Measurements from ENCODE around the gene NPHP4.

Gene NPHP4

DNA sequence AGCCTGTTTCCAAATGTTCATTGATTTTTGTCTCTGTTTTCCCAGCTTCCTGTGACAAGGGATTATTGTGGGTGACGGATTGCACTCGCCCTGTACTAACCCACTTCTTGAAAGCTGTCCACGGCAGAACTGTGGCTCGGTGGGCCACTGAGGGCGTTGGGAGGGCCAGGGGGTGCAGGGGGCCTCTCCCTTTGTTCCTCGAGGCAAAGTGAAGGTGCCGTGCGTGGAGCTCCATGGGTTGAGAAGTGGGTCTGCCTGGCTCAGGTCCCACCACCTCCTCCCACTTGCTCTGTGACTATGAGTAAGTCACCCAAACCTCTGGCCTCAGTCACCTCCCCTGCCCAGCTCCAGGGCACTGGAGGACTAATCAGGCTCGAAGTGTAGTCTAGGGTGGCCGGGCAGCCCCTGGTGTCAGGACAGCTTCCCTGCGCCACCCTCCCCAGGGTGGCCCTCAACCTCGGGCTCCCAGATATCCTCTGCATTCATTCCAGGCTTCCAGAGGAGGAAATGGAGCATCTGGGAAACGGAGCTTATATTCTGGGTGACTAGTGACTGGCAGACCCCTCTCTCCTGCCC lies 148.6 kb downstream of the NPHP4 start:
- Histone ChIP-seq H3K27ac (no peak overlapping the region), H3K4me3 (no peak overlapping the region), H3K9me3 (ENCODE audit: low read depth, low read length) (no peaks in the 10 kb centered on the region), H3K9ac (ENCODE audit: insufficient read length) (no peak overlapping the region), H3K36me3 (ENCODE audit: insufficient read depth, low read length) (no peaks in the 10 kb centered on the region)
- TF ChIP-seq FOXP2 (optimal IDR thresholded peaks at IDR 0.05; ENCODE audit: control extremely low read depth, extremely low read length, insufficient read depth) = no peak
- no peak for TF ChIP-seq EZH2 (IDR thresholded peaks at IDR 0.05)
- TF ChIP-seq POLR2AphosphoS5 (IDR thresholded peaks at IDR 0.05; ENCODE audit: borderline replicate concordance, low read depth, low read length) = no peak
- DNase-seq (ENCODE audit: low read depth, low spot score) = no peak

DNA sequence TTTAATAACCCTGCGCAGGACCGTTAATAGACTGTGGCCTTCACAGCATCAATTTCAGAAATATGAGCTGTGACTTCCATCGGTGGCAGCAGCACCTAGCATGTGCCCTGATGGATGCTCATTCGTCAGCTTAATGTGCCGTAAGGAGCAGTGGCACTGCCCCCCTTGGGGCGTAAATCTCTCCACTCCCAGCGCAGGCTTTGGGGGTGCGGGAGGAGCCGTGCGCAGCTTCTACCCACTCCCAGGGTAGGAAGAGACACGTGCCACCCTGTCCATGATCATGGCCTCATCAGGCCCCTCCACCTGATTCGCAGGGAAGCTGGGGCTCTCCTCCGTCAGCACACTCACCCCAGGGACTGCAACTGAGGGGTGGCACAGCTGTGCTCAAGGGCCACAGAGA lies 149.5 kb downstream of the NPHP4 start:
- no peak overlapping the region for H3K27ac ChIP-seq

DNA sequence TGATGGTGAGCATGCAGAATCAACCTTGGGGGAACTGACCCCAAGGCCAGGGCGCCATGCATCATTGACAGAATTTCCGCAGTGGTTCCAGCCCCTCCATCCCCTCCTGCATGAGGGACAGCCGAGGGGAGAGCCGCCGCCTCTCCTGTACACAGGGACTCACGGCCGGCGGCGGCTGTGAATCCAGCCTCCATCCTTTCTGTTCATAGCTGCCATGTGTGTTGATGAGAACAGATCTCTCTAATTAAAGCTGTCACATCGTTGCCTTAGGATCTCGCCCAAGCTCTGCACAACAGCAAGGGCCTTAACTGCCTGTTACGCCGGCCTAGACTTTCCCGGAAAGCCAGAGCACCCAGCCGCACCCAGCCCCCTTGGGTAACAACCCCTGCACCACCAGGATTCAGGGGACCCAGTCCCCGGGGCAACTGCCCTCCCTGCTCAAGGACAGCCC lies 151.6 kb downstream of the NPHP4 start:
- DNase-seq (ENCODE audit: low read depth, low spot score) = no peak
- TF ChIP-seq FOXP2 (optimal IDR thresholded peaks at IDR 0.05; ENCODE audit: control extremely low read depth, extremely low read length, insufficient read depth) (no peak), POLR2AphosphoS5 (IDR thresholded peaks at IDR 0.05; ENCODE audit: borderline replicate concordance, low read depth, low read length) (no peak), EZH2 (IDR thresholded peaks at IDR 0.05) (no peak)

More for the DNA sequence above, 149.5 kb downstream of the NPHP4 start:
- H3K9ac ChIP-seq (ENCODE audit: insufficient read length) = no peak overlapping the region
- H3K4me3 ChIP-seq = no peak overlapping the region
- no peaks in the 10 kb centered on the region for H3K9me3 ChIP-seq (ENCODE audit: low read depth, low read length)
- H3K36me3 ChIP-seq (ENCODE audit: insufficient read depth, low read length) = no peaks in the 10 kb centered on the region
- DNase-seq (ENCODE audit: low read depth, low spot score) = no peak
- TF ChIP-seq FOXP2 (optimal IDR thresholded peaks at IDR 0.05; ENCODE audit: control extremely low read depth, extremely low read length, insufficient read depth) (no peak), POLR2AphosphoS5 (IDR thresholded peaks at IDR 0.05; ENCODE audit: borderline replicate concordance, low read depth, low read length) (no peak), EZH2 (IDR thresholded peaks at IDR 0.05) (no peak)

DNA sequence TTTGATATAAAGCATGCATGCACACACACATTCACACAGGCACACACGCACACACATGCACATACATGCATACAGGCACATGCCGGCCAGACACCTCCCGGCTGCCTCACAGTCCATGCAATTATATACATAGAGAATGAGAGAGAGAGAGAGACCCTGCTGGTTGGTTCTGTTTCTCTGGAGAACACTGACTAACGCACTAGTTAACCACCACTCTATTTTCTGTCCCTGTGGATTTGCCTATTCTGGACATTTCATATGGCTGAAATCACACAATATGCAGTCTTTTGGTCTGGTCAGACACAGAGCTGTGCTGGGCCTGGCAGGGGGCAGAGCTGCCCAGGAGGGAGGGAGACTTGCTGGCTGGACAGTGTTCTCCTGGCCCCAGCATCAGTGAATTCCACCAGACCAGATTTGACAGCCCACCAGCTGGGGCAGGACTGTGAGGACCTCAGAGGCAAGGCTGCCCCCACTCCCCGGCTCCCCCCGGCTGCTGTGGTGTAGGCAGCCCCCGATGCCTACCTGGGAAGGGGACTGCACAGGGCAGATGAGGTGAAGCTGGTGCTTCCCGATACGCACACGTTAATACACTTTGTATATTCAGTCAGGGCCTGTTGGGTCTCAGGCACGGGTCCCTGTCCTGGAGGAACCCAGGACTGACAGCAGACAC lies 152.2 kb downstream of the NPHP4 start:
- no peak for DNase-seq (ENCODE audit: low read depth, low spot score)
- no peaks in the 10 kb centered on the region for H3K9me3 ChIP-seq (ENCODE audit: low read depth, low read length)
- no peak overlapping the region for H3K4me3 ChIP-seq

More for the DNA sequence above, 151.6 kb downstream of the NPHP4 start:
- Histone ChIP-seq H3K4me3 (no peak overlapping the region), H3K27ac (no peak overlapping the region), H3K9ac (ENCODE audit: insufficient read length) (no peak overlapping the region), H3K36me3 (ENCODE audit: insufficient read depth, low read length) (no peaks in the 10 kb centered on the region), H3K9me3 (ENCODE audit: low read depth, low read length) (no peaks in the 10 kb centered on the region)

DNA sequence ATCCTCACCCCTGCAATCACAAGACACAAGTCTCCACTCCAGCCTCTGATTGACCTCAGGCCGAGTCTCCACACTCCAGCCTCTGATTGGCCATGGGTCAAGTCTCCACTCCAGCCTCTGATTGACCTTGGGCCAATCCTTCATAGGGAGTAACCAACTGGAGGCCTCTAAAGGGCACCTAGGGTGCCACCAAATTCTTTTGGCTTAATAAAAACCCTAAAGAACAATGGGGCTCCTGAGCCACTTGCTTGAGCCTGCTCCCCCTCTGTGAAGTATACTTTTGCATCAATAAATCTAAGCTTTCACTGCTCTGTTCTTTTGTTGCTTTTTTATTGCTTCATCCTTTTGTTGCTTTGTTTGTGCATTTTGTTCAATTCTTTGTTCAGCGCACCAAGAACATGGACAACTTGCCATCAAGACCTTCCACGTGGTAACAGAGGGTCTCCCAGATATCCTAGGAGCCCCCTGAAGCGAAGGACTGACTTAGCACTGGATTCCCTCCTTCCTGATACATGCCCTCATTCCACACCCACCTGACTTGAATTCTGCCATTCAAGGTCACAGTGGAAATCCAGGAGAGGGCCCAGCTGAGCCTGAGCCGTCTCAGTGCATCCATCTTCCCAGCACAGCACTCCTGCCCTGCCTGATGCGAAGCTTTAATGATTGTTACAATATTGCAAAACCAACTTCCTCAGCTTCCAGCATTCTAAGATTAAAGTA lies 152.9 kb downstream of the NPHP4 start:
- Histone ChIP-seq H3K9me3 (ENCODE audit: low read depth, low read length) (no peaks in the 10 kb centered on the region), H3K4me3 (no peak overlapping the region), H3K9ac (ENCODE audit: insufficient read length) (no peak overlapping the region), H3K27ac (no peak overlapping the region), H3K36me3 (ENCODE audit: insufficient read depth, low read length) (no peaks in the 10 kb centered on the region)
- DNase-seq (ENCODE audit: low read depth, low spot score) = no peak
- no peak for TF ChIP-seq FOXP2 (optimal IDR thresholded peaks at IDR 0.05; ENCODE audit: control extremely low read depth, extremely low read length, insufficient read depth)
- no peak for TF ChIP-seq POLR2AphosphoS5 (IDR thresholded peaks at IDR 0.05; ENCODE audit: borderline replicate concordance, low read depth, low read length)
- no peak for TF ChIP-seq EZH2 (IDR thresholded peaks at IDR 0.05)

More for the DNA sequence above, 152.2 kb downstream of the NPHP4 start:
- H3K9ac ChIP-seq (ENCODE audit: insufficient read length) = no peak overlapping the region
- H3K36me3 ChIP-seq (ENCODE audit: insufficient read depth, low read length) = no peaks in the 10 kb centered on the region
- TF ChIP-seq POLR2AphosphoS5 (IDR thresholded peaks at IDR 0.05; ENCODE audit: borderline replicate concordance, low read depth, low read length) (no peak), FOXP2 (optimal IDR thresholded peaks at IDR 0.05; ENCODE audit: control extremely low read depth, extremely low read length, insufficient read depth) (no peak), EZH2 (IDR thresholded peaks at IDR 0.05) (no peak)
- no peak overlapping the region for H3K27ac ChIP-seq

DNA sequence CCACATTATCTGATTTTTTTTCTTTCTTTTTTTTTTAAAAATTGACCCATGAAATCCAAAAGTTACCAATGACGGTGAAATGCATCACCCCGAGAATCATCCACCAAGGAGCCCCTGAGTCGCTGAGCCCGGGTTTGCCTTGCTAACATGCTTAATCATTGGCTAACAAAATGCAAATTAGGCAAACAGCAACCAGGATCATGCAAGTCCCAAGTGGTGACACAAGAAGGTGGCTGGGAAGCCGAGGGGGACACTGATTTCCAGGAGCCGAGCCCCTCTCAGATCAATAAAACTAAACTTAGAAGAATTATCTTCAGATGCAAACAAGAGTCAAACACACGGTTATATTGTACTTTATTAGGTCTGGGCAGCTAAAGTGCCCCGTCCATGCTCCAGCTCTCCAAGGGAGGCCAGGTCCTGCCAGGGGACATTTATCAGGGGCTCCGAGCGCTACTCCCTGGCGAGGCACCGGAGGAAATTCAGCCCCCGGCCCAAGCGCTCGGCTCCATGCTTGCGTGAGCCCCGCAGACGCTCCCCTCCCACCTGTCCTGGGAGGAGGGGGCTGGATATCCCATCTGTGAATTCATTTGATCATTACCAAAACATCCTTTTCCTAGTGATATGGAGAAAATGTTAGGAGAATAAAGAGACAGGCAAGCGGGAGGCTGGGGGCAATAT lies 154.1 kb downstream of the NPHP4 start:
- Histone ChIP-seq H3K4me3 (no peak overlapping the region), H3K9ac (ENCODE audit: insufficient read length) (no peak overlapping the region), H3K27ac (no peak overlapping the region), H3K36me3 (ENCODE audit: insufficient read depth, low read length) (no peaks in the 10 kb centered on the region), H3K9me3 (ENCODE audit: low read depth, low read length) (no peaks in the 10 kb centered on the region)
- no peak for DNase-seq (ENCODE audit: low read depth, low spot score)
- TF ChIP-seq FOXP2 (optimal IDR thresholded peaks at IDR 0.05; ENCODE audit: control extremely low read depth, extremely low read length, insufficient read depth) (no peak), POLR2AphosphoS5 (IDR thresholded peaks at IDR 0.05; ENCODE audit: borderline replicate concordance, low read depth, low read length) (no peak), EZH2 (IDR thresholded peaks at IDR 0.05) (no peak)

DNA sequence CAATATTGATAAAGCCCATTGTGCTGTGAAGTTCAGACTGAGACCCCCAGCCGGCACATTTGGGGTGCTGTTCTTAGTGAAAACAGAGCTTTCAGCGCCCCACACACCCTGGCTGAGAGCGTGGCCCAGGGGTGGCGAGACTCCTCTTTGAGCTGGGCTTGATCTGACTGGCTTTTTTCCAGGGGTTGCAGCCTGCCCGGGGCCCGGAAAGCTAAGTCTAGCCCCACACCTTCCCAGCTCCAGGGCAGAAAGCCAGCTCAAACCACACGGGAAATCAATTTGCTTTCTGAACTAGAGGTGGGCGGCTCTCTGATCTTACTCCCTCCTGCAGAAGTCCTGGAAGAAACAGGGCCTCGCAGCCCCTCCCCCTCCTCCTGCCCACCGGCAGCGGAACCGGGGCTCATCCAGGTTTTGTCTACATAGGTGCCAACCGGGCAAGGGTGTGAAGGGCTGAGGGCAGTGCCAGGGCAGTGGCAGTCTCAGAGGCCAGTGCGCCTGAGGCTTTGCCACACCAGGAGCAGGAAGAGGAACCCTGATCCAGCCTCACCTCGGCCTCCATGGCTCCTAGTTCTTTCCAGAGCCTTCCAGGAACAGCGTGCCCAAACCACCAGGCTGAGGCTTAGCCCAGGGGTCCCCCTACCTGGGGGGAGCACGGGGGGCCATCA lies 155.3 kb downstream of the NPHP4 start:
- Histone ChIP-seq H3K4me3 (no peak overlapping the region), H3K9me3 (ENCODE audit: low read depth, low read length) (no peaks in the 10 kb centered on the region), H3K9ac (ENCODE audit: insufficient read length) (no peak overlapping the region), H3K36me3 (ENCODE audit: insufficient read depth, low read length) (no peaks in the 10 kb centered on the region), H3K27ac (no peak overlapping the region)
- no peak for TF ChIP-seq EZH2 (IDR thresholded peaks at IDR 0.05)
- TF ChIP-seq POLR2AphosphoS5 (IDR thresholded peaks at IDR 0.05; ENCODE audit: borderline replicate concordance, low read depth, low read length) = no peak
- no peak for TF ChIP-seq FOXP2 (optimal IDR thresholded peaks at IDR 0.05; ENCODE audit: control extremely low read depth, extremely low read length, insufficient read depth)
- DNase-seq (ENCODE audit: low read depth, low spot score) = no peak

Data from SK-N-MC (cell line).